Thoracic aorta (tissue), 2 donors: Measurements from ENCODE around the gene FAM83E. TPM values are rescaled to one million over a fixed set of nuclear protein-coding genes. Genes with fewer than 3 reads are reported as not detected.
A peak's percentile ranks its signal among the peaks of the same experiment; 100 is the strongest.
"Not testable (repeated sequence)": the region's sequence is repeated elsewhere in the genome, so short reads cannot be mapped to it uniquely, and the experiment has no call there.

Experiments used
- ATAC-seq: fragments of 150-250 bp; one replicate; pipeline ENCODE4 v1.8.0; 2017; ENCODE audit warnings: low read depth; ENCODE audit not compliant: insufficient number of reproducible peaks, low FRiP score
- DNase-seq: peaks from one replicate; pipeline ENCODE4 v3.0.0-alpha.2; 2020; ENCODE audit warnings: low spot score
- H3K27ac ChIP-seq, 2 donors: fragments of 200-600 bp; sonication (generic); 1 replicate in 1 of 2; 2 replicates in 1 of 2; pipeline ENCODE4 v1.5.1; 2016; ENCODE audit warnings: mild to moderate bottlenecking in 2 of 2, moderate library complexity in 2 of 2
- H3K27me3 ChIP-seq: fragments of 200-600 bp; sonication (generic); replicated peaks from 2 replicates; pipeline ENCODE4 v1.6.0; 2016; ENCODE audit warnings: mild to moderate bottlenecking; ENCODE audit not compliant: insufficient read depth
- H3K36me3 ChIP-seq: fragments of 200-600 bp; sonication (generic); one replicate; pipeline ENCODE4 v1.5.1; 2016
- H3K4me1 ChIP-seq, 2 donors: fragments of 200-600 bp; sonication (generic); 1 replicate in 1 of 2; 2 replicates in 1 of 2; pipeline versions ENCODE4 v1.5.1 to v1.6.0; 2016; ENCODE audit warnings: low read depth in 2 of 2, mild to moderate bottlenecking in 1 of 2; ENCODE audit not compliant: control insufficient read depth in 1 of 2
- H3K4me3 ChIP-seq: fragments of 200-600 bp; sonication (generic); 2 replicates; pipeline ENCODE4 v1.5.1; 2016; ENCODE audit warnings: mild to moderate bottlenecking
- H3K9me3 ChIP-seq: fragments of 200-600 bp; sonication (generic); 2 replicates; pipeline ENCODE4 v1.5.1; 2016
- CTCF ChIP-seq: fragments of 200-600 bp; sonication (generic); IDR thresholded peaks from one replicate; pipeline ENCODE4 v1.5.1; 2019; ENCODE audit warnings: antibody characterized with exemption
- total RNA-seq, 2 donors: library from RNA; depleted of rRNA; stranded (reverse); fragments of >200 nt; gene quantifications; one replicate each; pipeline versions ENCODE4 v1.1.0 to v1.2.3, GENCODE V29; 2016

FAM83E gene
- total RNA-seq, 2 donors from 2014 or later, result 2.0 TPM; not detected in 1

GRCh38 chr19:48634036-48634342 is 19.1 kb upstream of the FAM83E start:
- peaks cover 44 to 76% of the 10 kb centered on the region in 2 donors for H3K4me1 ChIP-seq
- DNase-seq (no peak), ATAC-seq (no peak)
- H3K27me3 ChIP-seq, result no peaks in the 10 kb centered on the region
- no peak for TF ChIP-seq CTCF
- H3K4me3 ChIP-seq, result peak overlapping the region; percentile 90
- no peaks in the 10 kb centered on the region for H3K9me3 ChIP-seq
- H3K27ac ChIP-seq, result peak overlapping the region; percentile 41 to 98
- H3K36me3 ChIP-seq, result no peaks in the 10 kb centered on the region

- TF ChIP-seq CTCF, result no peak
- peaks cover 40 to 70% of the 10 kb centered on the region in 2 donors for H3K4me1 ChIP-seq
- no peaks in the 10 kb centered on the region for H3K27me3 ChIP-seq
- no peaks in the 10 kb centered on the region for H3K9me3 ChIP-seq
- peak overlapping the region; percentile 44 to 98 for H3K27ac ChIP-seq
- no peaks in the 10 kb centered on the region for H3K36me3 ChIP-seq
- DNase-seq, result no peak
- peak overlapping the region; percentile 90 for H3K4me3 ChIP-seq
- no peak for ATAC-seq
Measured at GRCh38 chr19:48633148-48634035, 18.5 kb upstream of the FAM83E start.

- H3K4me1 ChIP-seq, result peaks cover 39 to 69% of the 10 kb centered on the region in 2 donors
Measured at GRCh38 chr19:48632692-48633147, 17.8 kb upstream of the FAM83E start.

GRCh38 chr19:48632286-48632685 is 17.4 kb upstream of the FAM83E start:
- not testable (repeated sequence) for H3K27me3 ChIP-seq, H3K4me3 ChIP-seq, DNase-seq, ATAC-seq, H3K9me3 ChIP-seq, H3K36me3 ChIP-seq
- H3K4me1 ChIP-seq, result peaks cover 39 to 69% of the 10 kb centered on the region in 2 donors
- H3K27ac ChIP-seq, result peak overlapping the region in 1 of 2 donors; percentile 44

More at GRCh38 chr19:48632692-48633147, 17.8 kb upstream of the FAM83E start:
- Histone ChIP-seq H3K4me3 (no peak overlapping the region), H3K36me3 (no peaks in the 10 kb centered on the region), H3K27me3 (no peaks in the 10 kb centered on the region), H3K9me3 (no peaks in the 10 kb centered on the region), H3K27ac (peak overlapping the region; percentile 18 to 44)
- no peak for DNase-seq
- ATAC-seq, result no peak
- no peak for TF ChIP-seq CTCF

GRCh38 chr19:48631225-48631624 is 16.3 kb upstream of the FAM83E start:
- Histone ChIP-seq H3K4me3 (peak overlapping the region; percentile 60), H3K27me3 (no peaks in the 10 kb centered on the region), H3K36me3 (no peaks in the 10 kb centered on the region), H3K9me3 (no peaks in the 10 kb centered on the region), H3K4me1 (peaks cover 37 to 62% of the 10 kb centered on the region in 2 donors), H3K27ac (peak overlapping the region; percentile 74 to 86)
- no peak for DNase-seq
- no peak for ATAC-seq
- no peak for TF ChIP-seq CTCF
